Measurements from ENCODE around the gene CXXC5. TPM values are rescaled to one million over a fixed set of nuclear protein-coding genes. Genes with fewer than 3 reads are reported as not detected.

Gene CXXC5
- total RNA-seq, 2 experiments from 2014 or later = 0.82 to 1.0 TPM

DNA sequence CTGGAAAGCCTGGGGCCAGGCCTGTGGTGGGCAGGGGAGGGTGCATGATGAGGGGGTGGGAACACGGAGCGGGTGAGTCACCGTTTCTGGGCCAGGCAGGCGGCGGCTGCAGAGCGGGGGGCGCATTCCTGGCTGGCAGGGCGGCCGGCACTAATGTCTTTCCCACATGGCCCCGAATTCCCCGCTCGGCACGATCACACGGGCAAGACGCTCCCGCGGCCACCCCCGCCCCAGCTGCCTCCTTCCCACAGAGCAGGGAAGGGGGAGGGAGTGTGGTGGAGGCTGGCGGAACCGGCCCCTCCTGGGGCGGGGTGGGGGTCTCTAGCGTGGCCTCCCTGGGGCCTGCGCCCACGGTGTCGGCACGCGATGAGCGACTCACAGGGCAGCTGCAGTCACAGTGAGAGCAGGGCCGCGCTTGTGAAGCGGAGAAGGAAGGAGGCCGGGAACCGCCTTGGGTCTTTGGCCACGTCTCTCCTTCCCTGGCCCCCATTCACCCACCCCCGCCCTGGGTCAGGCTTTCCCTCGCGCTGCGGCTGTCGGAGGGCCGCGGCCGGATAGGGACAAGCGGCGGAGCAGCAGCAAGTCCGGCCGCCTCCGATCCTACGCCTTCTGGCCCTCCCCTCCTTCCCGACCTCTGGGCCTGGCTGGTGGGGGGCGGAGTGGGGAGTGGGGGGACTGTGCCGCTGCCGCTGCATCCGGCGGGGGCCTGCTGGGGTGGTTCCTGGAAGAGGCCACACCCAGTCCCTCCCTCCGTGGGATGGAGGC, 48.9 kb downstream of the CXXC5 start:
- Mint-ChIP-seq H3K36me3 (no peaks in the 10 kb centered on the region), H3K27ac (no peak overlapping the region), H3K27me3 (peaks cover 18% of the 10 kb centered on the region), H3K4me1 (ENCODE audit: low read depth) (peaks cover 16% of the 10 kb centered on the region), H3K4me3 (no peak overlapping the region), H3K9me3 (no peaks in the 10 kb centered on the region)
- POLR2A ChIA-PET = interaction anchor here (1.2 kb wide), 1 partner anchor 14 kb away, joined by 4 read pairs; no protein-coding TSS in a partner anchor
- intact Hi-C loops (cut with micrococcal nuclease) = no loop called here
- DNase-seq = peak; percentile 42
- CTCF ChIA-PET = interaction anchor here (1.1 kb wide), 1 partner anchor 70 kb away, joined by 3 read pairs; no protein-coding TSS in a partner anchor

DNA sequence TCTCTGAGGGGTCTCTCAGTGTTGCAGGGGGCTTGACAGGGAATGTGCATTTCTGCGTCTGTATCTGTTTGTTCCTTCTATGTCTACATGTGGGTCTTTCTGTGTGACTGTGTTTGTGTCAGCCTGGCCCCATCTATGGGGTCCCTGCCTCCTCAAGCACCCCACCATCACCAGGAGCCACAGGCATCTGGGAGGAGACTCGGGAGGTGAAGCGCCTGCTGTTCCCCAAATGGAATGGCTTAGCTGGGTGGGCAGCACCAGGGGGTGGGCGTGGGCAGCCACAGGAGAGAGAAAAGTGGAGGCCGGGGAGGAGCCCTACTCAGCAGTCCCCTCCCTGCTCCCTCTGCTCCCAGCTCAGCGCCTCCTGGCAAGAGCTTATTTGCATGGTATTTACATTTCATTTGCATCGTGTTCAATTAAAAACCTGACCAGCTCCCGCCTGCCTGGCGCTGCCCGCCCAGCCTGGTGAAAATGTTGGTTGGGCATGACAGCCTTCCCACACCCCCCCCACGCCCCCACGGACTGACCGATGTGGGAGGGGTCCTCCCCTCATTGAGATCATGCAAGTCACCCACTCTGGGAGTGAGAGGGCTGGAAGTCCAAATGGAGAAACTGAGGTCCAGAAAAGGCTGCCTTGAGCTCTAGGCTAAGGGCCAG, 50.5 kb downstream of the CXXC5 start:
- intact Hi-C loops (cut with micrococcal nuclease) = no loop called here
- H3K36me3 Mint-ChIP-seq = no peaks in the 10 kb centered on the region
- H3K4me3 Mint-ChIP-seq = no peak overlapping the region
- CTCF ChIA-PET = no interaction called here
- H3K27ac Mint-ChIP-seq = no peak overlapping the region
- POLR2A ChIA-PET = no interaction called here
- peaks cover 16% of the 10 kb centered on the region for H3K4me1 Mint-ChIP-seq (ENCODE audit: low read depth)
- peaks cover 22% of the 10 kb centered on the region for H3K27me3 Mint-ChIP-seq
- H3K9me3 Mint-ChIP-seq = no peaks in the 10 kb centered on the region
- DNase-seq = no peak

DNA sequence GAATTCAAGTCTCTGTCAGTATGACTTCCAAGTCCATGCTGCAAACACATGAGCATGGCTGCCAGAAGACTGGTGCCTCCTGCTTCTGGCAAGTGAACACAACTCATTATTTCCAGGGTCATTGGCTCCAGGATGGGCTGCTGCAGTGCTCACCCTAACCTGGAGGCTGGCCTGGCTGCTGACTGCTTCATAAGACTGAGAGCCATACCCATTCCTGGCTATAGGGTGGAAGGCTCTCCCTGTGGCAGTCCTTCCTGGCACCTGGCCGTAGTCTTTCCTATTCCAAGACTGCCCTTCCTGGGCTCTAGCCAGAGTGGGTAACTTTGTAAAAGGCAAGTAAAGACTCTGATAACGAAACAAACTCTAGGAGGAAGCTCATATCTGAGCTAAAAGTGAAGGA, 51.2 kb downstream of the CXXC5 start:
- H3K4me1 Mint-ChIP-seq (ENCODE audit: low read depth) = peaks cover 16% of the 10 kb centered on the region
- H3K27ac Mint-ChIP-seq = no peak overlapping the region
- DNase-seq = no peak
- intact Hi-C loops (cut with micrococcal nuclease) = no loop called here
- POLR2A ChIA-PET = no interaction called here
- CTCF ChIA-PET = no interaction called here
- no peak overlapping the region for H3K4me3 Mint-ChIP-seq
- no peaks in the 10 kb centered on the region for H3K36me3 Mint-ChIP-seq
- no peaks in the 10 kb centered on the region for H3K9me3 Mint-ChIP-seq
- H3K27me3 Mint-ChIP-seq = peaks cover 22% of the 10 kb centered on the region

DNA sequence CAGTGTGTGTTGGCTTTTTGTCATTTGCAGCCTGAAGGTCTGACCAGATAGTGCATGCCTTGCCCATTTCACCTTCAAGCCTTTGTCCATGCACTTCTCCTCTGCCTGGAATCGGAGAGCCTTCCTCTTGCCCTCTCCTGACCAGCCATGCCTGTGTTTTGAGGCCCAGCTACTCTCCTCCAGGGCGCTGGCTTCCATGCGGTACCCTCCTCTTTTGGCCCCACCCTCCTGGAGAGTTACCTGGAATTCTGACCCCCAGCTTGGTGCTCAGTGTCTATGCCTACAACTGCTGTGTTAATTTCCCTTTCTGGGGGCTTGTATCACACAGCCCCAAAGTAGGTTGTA, 52.5 kb downstream of the CXXC5 start:
- H3K9me3 Mint-ChIP-seq = no peaks in the 10 kb centered on the region
- ChIA-PET CTCF (interaction anchor here (1.0 to 1.1 kb wide), 3 partner anchors 10 to 87 kb away, joined by 3 to 5 read pairs (median 3); no protein-coding TSS in a partner anchor), POLR2A (no interaction called here)
- H3K27me3 Mint-ChIP-seq = peaks cover 24% of the 10 kb centered on the region
- no peak for DNase-seq
- H3K4me1 Mint-ChIP-seq (ENCODE audit: low read depth) = peaks cover 16% of the 10 kb centered on the region
- intact Hi-C loops (cut with micrococcal nuclease) = no loop called here
- no peaks in the 10 kb centered on the region for H3K36me3 Mint-ChIP-seq
- H3K4me3 Mint-ChIP-seq = no peak overlapping the region
- H3K27ac Mint-ChIP-seq = no peak overlapping the region

DNA sequence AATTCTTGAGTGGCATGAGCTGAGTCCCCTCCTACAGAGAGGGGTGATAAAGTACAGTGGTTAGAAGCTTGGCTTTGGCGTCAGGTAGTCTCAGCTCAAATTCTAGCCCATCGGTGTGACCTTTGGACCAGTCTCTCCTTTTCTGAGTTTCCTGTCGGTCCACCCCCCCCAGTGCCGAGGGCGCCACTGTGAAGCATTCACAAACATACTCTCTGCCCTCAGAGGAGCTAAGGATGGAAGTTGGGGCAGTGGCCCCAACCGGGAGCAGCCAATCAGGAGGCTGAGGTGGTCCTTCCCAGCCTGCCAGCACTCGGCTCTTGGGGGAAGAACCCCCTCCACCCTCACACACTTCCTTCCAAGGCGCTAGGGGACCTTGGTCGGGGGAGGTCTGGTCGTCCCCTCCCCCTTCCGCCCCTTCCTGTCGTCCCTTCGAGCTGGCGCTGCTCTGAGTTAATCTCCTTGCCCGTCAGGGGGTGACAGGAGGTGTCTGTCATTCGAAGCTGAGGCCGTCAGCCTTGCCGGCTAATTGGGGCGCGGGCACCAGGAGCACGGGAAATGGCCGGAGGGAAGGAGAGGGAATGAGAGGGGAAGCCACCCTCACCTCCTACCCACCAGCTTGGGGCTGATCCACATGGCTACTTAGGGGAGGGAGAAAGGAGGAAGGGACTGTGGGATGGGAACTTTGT, 53.0 kb downstream of the CXXC5 start:
- DNase-seq = no peak

DNA sequence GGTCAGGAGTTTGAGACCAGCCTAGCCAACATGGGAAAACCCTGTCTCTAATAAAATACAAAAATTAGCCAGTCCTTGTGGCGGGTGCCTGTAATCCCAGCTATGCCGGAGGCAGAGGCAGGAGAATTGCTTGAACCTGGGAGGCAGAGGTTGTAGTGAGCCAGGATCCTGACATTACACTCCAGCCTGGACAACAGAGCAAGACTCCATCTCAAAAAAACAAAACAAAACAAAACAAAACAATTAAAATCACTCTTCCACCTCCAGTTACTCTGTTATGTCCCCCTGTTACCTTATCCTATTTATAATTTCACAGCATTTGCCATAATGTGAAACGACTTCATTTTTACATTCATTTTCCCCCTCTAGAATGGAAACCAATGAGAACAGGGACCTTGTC, 54.4 kb downstream of the CXXC5 start:
- DNase-seq = no peak
- Mint-ChIP-seq H3K36me3 (no peaks in the 10 kb centered on the region), H3K27ac (no peak overlapping the region), H3K27me3 (peaks cover 19% of the 10 kb centered on the region), H3K4me3 (no peak overlapping the region), H3K4me1 (ENCODE audit: low read depth) (peaks cover 12% of the 10 kb centered on the region), H3K9me3 (no peaks in the 10 kb centered on the region)
- ChIA-PET CTCF (no interaction called here), POLR2A (no interaction called here)
- intact Hi-C loops (cut with micrococcal nuclease) = no loop called here

More for the DNA sequence above, 53.0 kb downstream of the CXXC5 start:
- Mint-ChIP-seq H3K4me3 (no peak overlapping the region), H3K27me3 (peaks cover 24% of the 10 kb centered on the region), H3K27ac (no peak overlapping the region), H3K4me1 (ENCODE audit: low read depth) (peaks cover 16% of the 10 kb centered on the region), H3K9me3 (no peaks in the 10 kb centered on the region), H3K36me3 (no peaks in the 10 kb centered on the region)
- ChIA-PET CTCF (interaction anchor here (1.0 to 1.1 kb wide), 3 partner anchors 10 to 86 kb away, joined by 3 to 5 read pairs (median 3); no protein-coding TSS in a partner anchor), POLR2A (interaction anchor here (0.8 kb wide), 1 partner anchor 16 kb away, joined by 3 read pairs; no protein-coding TSS in a partner anchor)
- intact Hi-C loops (cut with micrococcal nuclease) = no loop called here

DNA sequence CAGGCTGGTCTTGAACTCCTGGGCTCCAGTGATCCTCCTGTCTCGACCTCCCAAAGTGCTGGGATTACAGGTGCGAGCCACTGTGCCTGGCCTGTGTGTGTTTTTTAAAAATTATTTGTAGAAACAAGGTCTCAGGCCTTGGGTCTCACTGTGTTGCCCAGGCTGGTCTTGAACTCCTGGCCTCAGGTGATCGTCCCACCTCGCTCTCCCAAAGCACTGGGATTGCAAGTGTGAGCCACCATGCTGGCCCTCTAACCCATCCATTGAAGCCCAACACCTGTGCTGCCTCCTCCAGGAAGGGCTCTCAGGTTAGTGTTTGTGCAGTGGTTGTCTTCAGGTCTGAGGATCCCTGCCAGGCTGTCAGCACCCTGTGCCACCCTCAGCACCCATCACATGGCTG, 56.6 kb downstream of the CXXC5 start:
- H3K27me3 Mint-ChIP-seq = peaks cover 9% of the 10 kb centered on the region
- no peaks in the 10 kb centered on the region for H3K36me3 Mint-ChIP-seq
- intact Hi-C loops (cut with micrococcal nuclease) = no loop called here
- H3K4me3 Mint-ChIP-seq = no peak overlapping the region
- POLR2A ChIA-PET = no interaction called here
- CTCF ChIA-PET = no interaction called here
- no peak overlapping the region for H3K27ac Mint-ChIP-seq
- H3K9me3 Mint-ChIP-seq = no peaks in the 10 kb centered on the region
- peaks cover 6% of the 10 kb centered on the region for H3K4me1 Mint-ChIP-seq (ENCODE audit: low read depth)
- DNase-seq = no peak

DNA sequence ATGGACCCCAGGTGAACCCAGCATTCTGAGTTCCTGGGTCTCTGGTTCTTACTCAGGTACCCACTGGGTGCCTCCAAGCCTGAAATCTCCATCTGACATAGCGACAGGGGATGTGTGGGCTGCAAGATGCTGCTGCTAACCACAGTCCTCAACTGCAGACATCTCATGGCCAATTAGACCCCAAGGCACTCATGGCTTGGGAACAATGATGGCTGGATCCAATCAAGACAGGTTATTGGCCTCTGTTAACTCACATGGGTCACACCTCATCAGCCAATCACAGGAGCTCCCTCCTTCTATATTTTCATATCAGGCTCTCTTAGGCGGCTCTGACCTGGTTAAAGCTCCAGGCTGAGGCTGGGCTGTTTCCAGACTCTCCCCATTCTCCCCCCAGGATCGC, 57.0 kb downstream of the CXXC5 start:
- intact Hi-C loops (cut with micrococcal nuclease) = no loop called here
- Mint-ChIP-seq H3K36me3 (no peaks in the 10 kb centered on the region), H3K27ac (no peak overlapping the region), H3K4me1 (ENCODE audit: low read depth) (peaks cover 8% of the 10 kb centered on the region), H3K4me3 (no peak overlapping the region), H3K27me3 (peaks cover 11% of the 10 kb centered on the region), H3K9me3 (no peaks in the 10 kb centered on the region)
- POLR2A ChIA-PET = no interaction called here
- no peak for DNase-seq
- CTCF ChIA-PET = interaction anchor here (0.6 to 1.0 kb wide), 5 partner anchors 32 to 82 kb away, joined by 3 to 4 read pairs (median 3); no protein-coding TSS in a partner anchor

DNA sequence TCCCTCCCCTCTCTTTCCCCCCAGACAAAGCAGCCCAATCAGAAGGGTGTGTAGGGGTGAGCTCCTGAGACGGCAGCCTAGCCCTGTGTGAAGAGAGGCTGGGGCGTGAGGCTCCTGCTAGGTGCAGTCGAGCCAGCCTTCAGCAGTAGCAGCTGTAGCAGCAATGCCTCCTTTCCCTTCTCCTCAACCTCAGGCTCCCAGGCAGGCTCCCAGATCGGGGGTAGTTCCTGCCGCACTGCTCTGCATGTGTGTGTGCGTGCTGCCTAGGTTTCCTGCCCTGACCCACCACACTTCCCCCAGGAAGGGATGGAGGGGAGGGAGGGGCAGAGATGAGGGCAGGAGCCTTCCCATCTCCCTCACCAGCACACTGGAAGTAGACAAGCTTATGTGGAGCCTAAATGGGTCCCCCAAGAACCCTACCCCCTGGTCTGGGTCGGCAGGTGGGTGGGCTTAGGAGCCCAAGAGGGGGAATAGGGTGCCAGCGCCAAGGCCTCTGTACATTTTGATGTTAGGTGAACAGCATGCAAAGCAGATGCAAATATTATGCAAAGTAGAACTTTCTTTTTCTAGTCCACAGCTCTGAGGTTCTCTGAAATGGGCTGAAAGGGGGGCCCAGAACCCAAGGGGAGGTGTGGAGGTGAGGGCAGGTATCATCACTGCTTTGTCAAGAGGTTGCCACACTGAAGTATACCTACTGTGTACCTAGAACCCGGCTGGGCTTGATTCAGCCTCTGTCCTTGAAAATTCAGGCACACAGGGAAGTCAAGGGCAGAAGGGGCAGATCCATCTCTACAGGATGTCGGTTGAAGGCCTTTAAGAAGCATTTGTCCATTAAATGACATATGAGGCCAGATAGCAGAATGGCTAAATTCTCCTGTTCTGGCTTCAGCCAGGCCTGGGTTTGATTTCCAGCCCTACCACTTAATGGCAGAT, 57.8 kb downstream of the CXXC5 start:
- no peak for DNase-seq
- Mint-ChIP-seq H3K27ac (no peak overlapping the region), H3K4me1 (ENCODE audit: low read depth) (peaks cover 12% of the 10 kb centered on the region), H3K4me3 (no peak overlapping the region), H3K27me3 (peaks cover 15% of the 10 kb centered on the region), H3K9me3 (no peaks in the 10 kb centered on the region), H3K36me3 (no peaks in the 10 kb centered on the region)
- ChIA-PET POLR2A (no interaction called here), CTCF (interaction anchor here (0.6 to 1.1 kb wide), 6 partner anchors 31 to 81 kb away, joined by 3 to 4 read pairs (median 3); no protein-coding TSS in a partner anchor)
- intact Hi-C loops (cut with micrococcal nuclease) = no loop called here

DNA sequence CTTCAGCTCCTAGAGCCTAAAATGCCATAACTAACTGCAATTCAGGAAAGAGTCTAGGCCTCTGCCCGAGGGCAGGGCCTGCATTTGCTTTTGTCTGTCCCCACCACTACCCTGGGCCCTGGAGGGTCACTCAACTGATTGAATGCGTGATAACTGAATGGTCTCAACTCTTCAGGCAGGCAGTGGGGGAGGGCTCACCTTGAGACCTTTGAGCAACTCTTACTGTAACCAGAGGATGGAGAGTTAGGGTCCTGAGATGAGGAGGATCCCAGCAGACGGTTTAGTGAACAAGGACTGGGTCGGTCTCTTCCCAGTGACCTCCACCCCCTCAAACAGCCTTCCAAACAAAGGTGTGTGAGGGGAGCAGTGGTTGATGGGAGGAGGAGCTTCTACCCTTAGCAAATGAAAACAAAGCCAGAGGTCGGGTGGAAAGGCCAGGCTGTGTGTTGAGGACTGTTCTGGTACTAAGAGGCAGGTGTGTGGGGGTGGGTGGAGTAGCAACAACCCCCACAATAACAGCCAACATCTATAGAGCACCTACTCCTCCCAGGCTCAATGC, 59.4 kb downstream of the CXXC5 start:
- no peaks in the 10 kb centered on the region for H3K36me3 Mint-ChIP-seq
- peaks cover 12% of the 10 kb centered on the region for H3K27me3 Mint-ChIP-seq
- no peak overlapping the region for H3K27ac Mint-ChIP-seq
- H3K4me3 Mint-ChIP-seq = no peak overlapping the region
- DNase-seq = no peak
- peaks cover 12% of the 10 kb centered on the region for H3K4me1 Mint-ChIP-seq (ENCODE audit: low read depth)
- ChIA-PET CTCF (no interaction called here), POLR2A (interaction anchor here (0.5 kb wide), 1 partner anchor 883 kb away, joined by 3 read pairs; no protein-coding TSS in a partner anchor)
- intact Hi-C loops (cut with micrococcal nuclease) = no loop called here
- H3K9me3 Mint-ChIP-seq = no peaks in the 10 kb centered on the region

DNA sequence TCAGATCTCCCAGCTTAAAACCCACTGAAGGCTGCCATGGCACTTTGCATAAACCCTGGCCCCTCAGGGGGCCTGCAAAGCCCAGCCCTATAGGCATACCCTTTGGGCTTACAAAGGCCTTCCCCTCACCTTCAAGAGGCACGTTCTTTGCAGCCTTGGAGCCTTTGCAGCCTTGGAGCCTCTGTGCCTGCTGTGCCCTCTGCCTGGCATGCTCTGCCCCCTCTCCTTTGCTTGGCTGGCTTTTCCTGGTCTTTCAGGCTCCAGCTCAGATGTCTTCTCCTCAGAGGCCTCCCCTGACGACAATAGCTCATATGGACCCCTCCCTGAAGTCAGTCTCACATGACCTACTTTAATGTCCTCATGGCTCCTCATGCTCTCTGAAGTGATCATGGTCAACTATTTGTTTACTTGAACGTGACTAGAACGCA, 60.3 kb downstream of the CXXC5 start:
- no peaks in the 10 kb centered on the region for H3K36me3 Mint-ChIP-seq
- no peak overlapping the region for H3K4me3 Mint-ChIP-seq
- H3K27me3 Mint-ChIP-seq = peaks cover 15% of the 10 kb centered on the region
- no peak for DNase-seq
- H3K4me1 Mint-ChIP-seq (ENCODE audit: low read depth) = peaks cover 12% of the 10 kb centered on the region
- H3K27ac Mint-ChIP-seq = no peak overlapping the region
- intact Hi-C loops (cut with micrococcal nuclease) = no loop called here
- no peaks in the 10 kb centered on the region for H3K9me3 Mint-ChIP-seq
- ChIA-PET CTCF (no interaction called here), POLR2A (no interaction called here)
